HEK293T (cell line): ENCODE measurements around the gene RHCE.

ENCODE experiments used
- ARNT ChIP-seq: fragments of 450-650 bp; IDR thresholded peaks from 2 replicates; pipeline ENCODE4 v1.6.1; 2017; ENCODE audit warnings: mild to moderate bottlenecking
- BHLHE40 ChIP-seq: fragments of 450-650 bp; IDR thresholded peaks from 2 replicates; pipeline ENCODE4 v1.6.1; 2016; ENCODE audit warnings: mild to moderate bottlenecking, moderate library complexity, borderline replicate concordance
- FOXA1 ChIP-seq: fragments of 450-650 bp; IDR thresholded peaks from 2 replicates; pipeline ENCODE4 v1.6.1; 2016; ENCODE audit warnings: mild to moderate bottlenecking
- FOXM1 ChIP-seq: fragments of 450-650 bp; IDR thresholded peaks from 2 replicates; pipeline ENCODE4 v1.6.1; 2017; ENCODE audit warnings: mild to moderate bottlenecking, borderline replicate concordance
- L3MBTL2 ChIP-seq: fragments of 450-650 bp; conservative IDR thresholded peaks from 2 replicates; pipeline ENCODE4 v1.6.1; 2016; ENCODE audit warnings: mild to moderate bottlenecking
- PKNOX1 ChIP-seq: fragments of 450-650 bp; IDR thresholded peaks from 2 replicates; pipeline ENCODE4 v1.6.1; 2016
- SP1 ChIP-seq: fragments of 450-650 bp; IDR thresholded peaks from 2 replicates; pipeline ENCODE4 v1.6.1; 2017
- ZNF384 ChIP-seq: fragments of 450-650 bp; IDR thresholded peaks from 2 replicates; pipeline ENCODE4 v1.6.1; 2016

- TF ChIP-seq L3MBTL2 (no peak), BHLHE40 (no peak), FOXA1 (no peak), SP1 (no peak), ARNT (no peak), PKNOX1 (no peak), FOXM1 (no peak), ZNF384 (no peak)
These were observed 35.9 kb upstream of the RHCE start for GRCh38 chr1:25456502-25456901.
